HuH-7 (cell line): ENCODE data around the gene MEP1B.
"Not testable (repeated sequence)": the region's sequence is repeated elsewhere in the genome, so short reads cannot be mapped to it uniquely, and the experiment has no call there.

Source experiments
- DNase-seq: peaks from one replicate; pipeline ENCODE4 v3.0.0; 2011; ENCODE audit warnings: low spot score

MEP1B gene

GRCh38 chr18:32189790-32190189 is at the start of gene MEP1B:
MEP1B (plus strand) TSS chr18:32190039; CDS start chr18:32190071, 32 bp downstream.
- no peak for DNase-seq

GRCh38 chr18:32148185-32148870 is 41.5 kb upstream of the MEP1B start:
- no peak for DNase-seq

- no peak for DNase-seq
Measured at GRCh38 chr18:32152705-32153448, 37.0 kb upstream of the MEP1B start.

- DNase-seq: no peak
Measured at GRCh38 chr18:32156855-32157254, 33.0 kb upstream of the MEP1B start.

GRCh38 chr18:32157580-32157979 is 32.3 kb upstream of the MEP1B start:
- DNase-seq: no peak

- DNase-seq: peak; percentile 43
Measured at GRCh38 chr18:32158108-32158624, 31.7 kb upstream of the MEP1B start.

GRCh38 chr18:32158631-32159030 is 31.2 kb upstream of the MEP1B start:
- not testable (repeated sequence) for DNase-seq

- no peak for DNase-seq
Measured at GRCh38 chr18:32160547-32160946, 29.3 kb upstream of the MEP1B start.

GRCh38 chr18:32167980-32168730 is 21.7 kb upstream of the MEP1B start:
- no peak for DNase-seq

- DNase-seq: no peak
Measured at GRCh38 chr18:32173654-32174053, 16.2 kb upstream of the MEP1B start.

- no peak for DNase-seq
Measured at GRCh38 chr18:32174719-32175118, 15.1 kb upstream of the MEP1B start.

- DNase-seq: no peak
Measured at GRCh38 chr18:32175265-32175664, 14.6 kb upstream of the MEP1B start.

- DNase-seq: not testable (repeated sequence)
Measured at GRCh38 chr18:32176745-32177144, 13.1 kb upstream of the MEP1B start.

- no peak for DNase-seq
Measured at GRCh38 chr18:32177530-32177929, 12.3 kb upstream of the MEP1B start.

GRCh38 chr18:32183503-32183902 is 6.3 kb upstream of the MEP1B start:
- no peak for DNase-seq

- no peak for DNase-seq
Measured at GRCh38 chr18:32190209-32190608, 370 bp downstream of the MEP1B start.

GRCh38 chr18:32195881-32196815 is 6.3 kb downstream of the MEP1B start:
- DNase-seq: no peak

GRCh38 chr18:32200766-32201165 is 10.9 kb downstream of the MEP1B start:
- DNase-seq: no peak

GRCh38 chr18:32201948-32202672 is 12.3 kb downstream of the MEP1B start:
- DNase-seq: no peak

- DNase-seq: no peak
Measured at GRCh38 chr18:32208023-32208422, 18.2 kb downstream of the MEP1B start.

GRCh38 chr18:32208577-32208976 is 18.7 kb downstream of the MEP1B start:
- no peak for DNase-seq
